Measurements from ENCODE around the gene ASL.
A peak's percentile ranks its signal among the peaks of the same experiment; 100 is the strongest.
"Not testable (repeated sequence)": the region's sequence is repeated elsewhere in the genome, so short reads cannot be mapped to it uniquely, and the experiment has no call there.

The ASL gene

DNA sequence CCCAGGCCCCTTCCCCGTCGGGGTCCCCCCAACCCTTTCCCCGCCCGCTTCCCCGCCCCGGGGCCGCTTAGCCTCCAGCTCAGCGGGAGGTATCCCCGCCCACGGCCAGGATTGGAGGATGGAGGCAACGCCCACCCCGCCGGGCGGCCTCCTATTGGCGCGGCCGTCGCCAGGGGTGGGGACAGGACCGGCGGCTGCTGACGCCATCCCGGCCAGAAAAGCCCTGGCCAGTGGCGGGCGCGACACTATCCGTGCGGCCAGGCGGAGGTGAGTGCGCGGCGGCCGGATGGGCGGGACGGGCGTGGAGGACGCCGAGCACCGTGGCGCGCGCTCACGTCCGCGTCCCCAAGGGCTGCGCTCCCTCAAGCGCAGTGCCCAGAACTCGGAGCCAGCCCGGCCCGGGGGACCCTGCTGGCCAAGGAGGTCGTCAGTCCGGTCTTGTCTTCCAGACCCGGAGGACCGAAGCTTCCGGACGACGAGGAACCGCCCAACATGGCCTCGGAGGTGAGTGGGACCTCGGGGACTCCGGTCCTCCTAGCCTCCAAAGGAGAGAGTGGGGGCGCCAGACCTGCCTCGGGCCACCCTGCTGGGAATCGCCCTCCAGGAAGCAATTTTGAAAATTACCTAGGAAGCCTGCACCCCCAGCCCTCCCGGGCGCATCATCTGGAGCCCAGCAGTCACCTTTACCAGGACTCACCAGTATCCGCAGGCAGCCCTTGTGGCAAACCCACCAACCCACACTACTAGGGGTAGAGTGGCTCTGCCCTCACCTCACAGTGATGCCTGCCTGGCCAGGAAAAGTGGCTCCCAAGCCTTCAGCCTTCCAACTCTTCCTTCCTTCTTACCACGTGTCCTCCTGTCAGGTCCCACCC is at the start of gene ASL:
Gene ASL (plus strand): TSS at position 230 of the 872 bp plus-strand sequence. CDS start 263 bp downstream, at position 493.
- DNase-seq (ENCODE audit: low spot score), result peak; percentile 94

DNA sequence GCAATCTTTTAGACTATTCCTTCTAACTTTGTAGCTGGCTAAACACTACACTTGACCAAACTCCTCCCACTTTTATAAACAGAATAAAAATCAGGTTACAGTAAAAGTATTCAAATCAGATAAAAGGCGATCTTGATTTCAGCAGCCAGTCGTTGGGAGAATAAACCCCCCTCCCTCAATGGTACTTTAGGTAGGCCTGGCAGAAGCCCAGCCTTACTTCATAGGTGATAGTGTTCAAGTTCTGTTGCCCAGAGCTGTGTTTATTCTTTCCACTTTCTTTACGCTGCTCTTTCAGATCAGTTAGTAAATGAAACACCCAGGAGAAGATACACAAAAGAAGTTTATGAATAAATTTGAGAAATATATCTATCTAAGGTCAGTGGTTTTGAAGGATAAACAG is 47.3 kb upstream of the ASL start:
- DNase-seq (ENCODE audit: low spot score), result not testable (repeated sequence)

DNA sequence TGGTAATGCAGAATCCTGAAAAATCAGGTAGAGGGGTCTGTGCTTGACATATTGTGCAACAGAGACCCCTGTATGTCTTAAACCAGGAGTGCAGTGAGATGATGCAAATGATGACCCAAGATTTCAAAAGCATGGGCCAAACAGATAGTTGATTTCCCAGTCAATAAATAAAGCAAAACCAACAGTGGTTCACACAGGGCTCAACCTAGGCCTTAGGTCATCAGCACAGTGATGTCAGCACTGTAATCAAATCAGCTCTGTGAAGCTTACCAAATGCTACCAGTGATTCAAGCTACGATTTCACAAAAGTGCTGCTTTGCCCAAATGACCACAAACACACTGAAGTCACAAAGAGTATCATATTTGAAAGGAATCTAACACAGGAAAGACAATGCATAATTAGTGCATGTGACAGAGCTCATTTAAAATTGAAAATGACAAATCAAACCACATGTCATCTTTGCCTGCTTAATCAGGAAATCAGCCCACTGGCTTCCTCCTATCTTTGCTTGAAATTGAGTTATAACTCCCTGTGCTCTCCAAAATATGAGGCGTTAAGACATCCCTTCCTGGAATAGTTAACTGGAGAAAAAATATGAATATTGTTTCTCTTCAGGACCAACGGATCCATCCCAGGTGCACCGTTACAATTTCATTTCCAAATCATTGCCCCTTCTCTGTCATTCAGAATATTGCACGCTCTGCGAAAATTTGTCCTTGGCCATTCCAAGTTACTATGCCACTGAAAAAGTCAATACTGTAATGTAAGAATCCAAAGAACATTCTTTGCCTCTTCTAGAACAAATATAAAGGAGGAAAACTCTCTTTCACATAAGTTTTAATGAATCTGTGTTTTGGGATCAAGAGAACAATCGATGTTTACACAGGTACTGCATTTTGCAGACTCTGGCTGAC is 41.9 kb upstream of the ASL start:
- DNase-seq (ENCODE audit: low spot score), result no peak

DNA sequence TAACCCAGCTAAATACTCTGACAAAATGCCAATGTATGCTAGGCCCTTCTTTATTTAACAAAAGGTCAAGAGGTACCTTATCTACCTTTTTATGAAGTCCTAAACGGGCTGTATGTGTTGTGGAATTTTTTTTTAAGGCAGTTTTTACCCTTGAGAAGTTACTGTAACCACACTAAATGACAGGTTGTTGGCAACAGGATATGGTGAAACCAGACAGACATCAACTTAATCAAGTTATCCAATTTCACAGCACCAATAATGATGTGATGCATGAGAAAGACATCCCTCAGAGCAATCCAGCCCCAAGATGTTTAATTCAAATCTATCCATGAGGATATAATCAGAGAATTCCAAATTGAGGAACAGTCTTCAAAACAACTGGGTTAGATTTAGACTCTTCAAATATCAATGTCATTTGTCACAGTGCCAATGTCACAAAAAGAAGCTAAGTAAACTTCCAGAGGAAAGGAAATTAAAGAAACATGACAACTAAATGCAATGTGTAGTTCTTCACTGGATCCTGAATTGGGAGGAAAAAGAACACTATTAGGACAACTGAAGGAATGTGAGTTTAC is 41.1 kb upstream of the ASL start:
- not testable (repeated sequence) for DNase-seq (ENCODE audit: low spot score)

DNA sequence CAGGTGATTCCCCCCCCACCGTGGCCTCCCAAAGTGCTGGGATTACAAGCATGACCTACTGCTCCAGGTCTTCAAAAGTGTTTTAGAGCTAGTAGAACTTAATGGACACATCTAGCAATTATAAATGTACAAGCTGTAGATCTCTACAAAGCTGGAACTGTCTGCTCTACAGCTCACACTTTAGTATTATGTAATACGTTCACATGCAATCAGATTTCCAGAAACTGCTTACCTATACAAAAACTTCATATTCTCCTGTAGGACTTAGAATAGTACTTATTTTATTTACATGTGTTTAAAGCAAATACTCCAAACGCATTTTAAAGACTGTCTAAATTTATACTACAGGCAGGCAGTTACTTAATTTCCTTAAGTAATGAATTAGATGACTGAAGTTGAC is 39.2 kb upstream of the ASL start:
- no peak for DNase-seq (ENCODE audit: low spot score)

DNA sequence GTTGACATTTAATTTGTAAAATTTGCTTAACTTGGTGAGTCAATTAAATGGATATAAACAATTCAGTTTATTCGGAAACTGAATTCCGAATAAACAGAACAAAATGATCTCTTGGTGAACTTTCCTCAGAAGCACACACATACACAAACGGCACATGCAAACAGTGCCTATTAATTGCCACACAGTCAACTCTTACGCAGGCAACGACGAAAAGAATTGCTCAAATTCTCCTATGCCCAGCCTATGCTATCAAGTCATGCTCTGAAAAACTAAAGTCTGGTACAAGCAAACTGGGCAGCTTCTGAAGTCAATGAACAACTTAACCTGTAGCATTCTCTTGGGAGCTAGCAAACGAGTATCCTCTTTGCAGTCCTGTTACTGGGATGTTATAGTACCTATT is 38.8 kb upstream of the ASL start:
- no peak for DNase-seq (ENCODE audit: low spot score)

DNA sequence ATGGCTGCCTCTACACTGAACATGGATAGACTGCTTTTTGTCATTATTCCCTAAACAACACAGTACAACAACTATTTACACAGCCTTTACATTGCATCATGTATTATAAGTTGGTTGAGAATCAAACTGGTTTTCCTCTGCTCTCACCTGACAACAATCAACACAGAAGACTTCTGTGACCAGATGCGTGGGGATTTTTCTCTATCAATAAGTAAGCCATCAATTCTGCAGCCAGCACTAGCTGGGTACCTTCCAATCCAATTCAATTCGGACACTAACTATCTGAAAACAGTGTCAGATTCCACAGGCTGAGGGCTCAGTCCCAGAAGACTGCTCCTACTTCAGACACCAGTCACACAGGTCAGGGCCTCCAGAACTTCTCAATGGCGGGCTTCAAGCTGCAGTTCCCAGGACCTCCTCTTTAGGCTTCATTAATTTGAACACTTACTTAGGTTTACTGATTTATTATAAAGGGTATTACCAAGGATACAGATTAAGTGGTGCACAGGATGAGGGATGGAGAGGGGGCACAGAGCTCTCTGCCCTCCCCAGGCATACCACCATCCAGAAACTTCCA is 36.4 kb upstream of the ASL start:
- DNase-seq (ENCODE audit: low spot score), result no peak

DNA sequence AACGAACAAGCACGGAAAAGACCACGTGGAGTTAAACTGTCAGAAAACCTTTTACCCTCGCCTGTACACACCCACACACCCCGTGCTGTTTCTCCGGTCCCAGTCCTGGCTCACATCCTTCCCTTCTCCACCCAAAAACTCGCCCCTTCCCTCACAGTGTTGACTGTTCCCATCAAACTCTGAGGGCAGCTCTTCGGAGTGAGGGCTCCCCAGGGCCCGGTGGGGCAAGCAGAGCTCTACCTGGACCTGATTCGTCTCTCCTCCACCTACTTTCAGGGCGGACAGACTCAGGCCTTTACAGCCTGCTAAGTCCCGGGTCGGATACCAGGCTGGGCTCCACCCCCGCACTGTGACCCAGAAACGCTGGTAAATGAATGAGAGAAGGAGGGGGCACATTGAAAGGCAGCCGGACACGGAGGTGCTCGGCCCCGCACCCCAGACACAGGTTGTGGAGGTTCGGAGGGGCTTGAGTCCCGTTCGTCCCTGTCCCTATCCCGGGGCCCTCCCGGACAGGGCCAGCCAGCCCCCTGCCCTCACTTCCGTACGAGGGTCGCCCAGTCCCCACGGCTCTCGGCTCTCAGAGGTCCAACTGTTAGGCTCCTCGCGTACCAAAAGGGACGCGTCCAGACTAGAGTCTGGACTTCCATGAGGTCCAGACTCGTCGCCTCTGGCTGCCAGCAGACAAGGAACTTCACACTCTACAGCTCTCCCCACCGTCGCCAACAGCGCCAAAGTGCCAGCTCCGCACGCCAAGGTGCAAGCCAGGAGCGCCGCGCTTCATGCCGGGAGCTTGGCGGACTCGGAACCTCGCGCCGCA is 31.7 kb upstream of the ASL start:
- DNase-seq (ENCODE audit: low spot score), result peak; percentile 11

DNA sequence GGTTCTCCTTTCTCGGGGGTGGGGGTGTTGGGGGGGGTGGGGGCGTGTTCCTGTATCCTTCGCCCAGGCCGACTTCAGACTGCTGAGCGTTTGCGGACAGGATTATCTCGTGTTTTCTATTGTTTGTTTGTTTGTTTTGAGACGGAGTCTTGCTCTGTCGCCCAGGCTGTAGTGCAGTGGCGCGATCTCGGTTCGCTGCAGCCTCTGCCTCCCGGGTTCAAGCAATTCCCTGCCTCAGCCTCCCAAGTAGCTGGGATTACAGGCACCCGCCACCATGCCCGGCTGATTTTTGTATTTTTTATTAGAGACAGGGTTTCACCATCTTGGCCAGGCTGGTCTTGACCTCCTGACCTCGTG is 31.1 kb upstream of the ASL start:
- not testable (repeated sequence) for DNase-seq (ENCODE audit: low spot score)

DNA sequence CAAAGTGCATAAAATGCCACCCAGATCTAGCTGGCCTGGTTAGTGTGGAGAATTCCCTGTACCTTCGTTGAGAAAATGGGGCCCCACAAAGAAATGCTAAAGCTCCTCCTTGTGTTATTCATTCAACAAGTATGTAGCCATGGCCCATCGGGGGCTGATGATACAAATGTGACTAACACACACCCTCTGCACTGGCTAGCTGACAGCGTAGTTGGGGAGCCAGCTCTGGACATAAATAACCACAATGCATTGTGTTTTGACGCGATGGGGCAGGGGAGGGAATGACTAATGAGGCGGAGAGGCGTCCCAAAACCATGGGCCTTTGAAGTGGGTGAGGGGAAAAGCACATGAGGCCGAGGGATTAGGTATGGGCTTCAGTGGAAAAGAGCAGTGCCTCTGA is 28.2 kb upstream of the ASL start:
- no peak for DNase-seq (ENCODE audit: low spot score)

DNA sequence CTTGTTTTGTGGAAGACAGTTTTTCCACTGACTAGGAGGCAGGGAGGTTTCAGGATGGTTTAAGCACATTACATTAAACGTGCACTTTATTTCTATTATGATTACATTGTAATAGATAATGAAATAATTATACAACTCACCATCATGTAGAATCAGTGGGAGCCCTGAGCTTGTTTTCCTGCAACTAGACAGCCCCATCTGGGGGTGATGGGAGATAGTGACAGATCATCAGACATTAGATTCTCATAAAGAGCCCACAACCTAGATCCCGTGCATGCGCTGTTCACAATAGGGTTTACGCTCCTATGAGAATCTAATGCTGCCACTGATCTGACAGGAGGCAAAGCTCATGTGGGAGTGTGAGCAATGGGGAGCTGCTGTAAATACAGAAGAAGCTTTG is 25.7 kb upstream of the ASL start:
- not testable (repeated sequence) for DNase-seq (ENCODE audit: low spot score)

DNA sequence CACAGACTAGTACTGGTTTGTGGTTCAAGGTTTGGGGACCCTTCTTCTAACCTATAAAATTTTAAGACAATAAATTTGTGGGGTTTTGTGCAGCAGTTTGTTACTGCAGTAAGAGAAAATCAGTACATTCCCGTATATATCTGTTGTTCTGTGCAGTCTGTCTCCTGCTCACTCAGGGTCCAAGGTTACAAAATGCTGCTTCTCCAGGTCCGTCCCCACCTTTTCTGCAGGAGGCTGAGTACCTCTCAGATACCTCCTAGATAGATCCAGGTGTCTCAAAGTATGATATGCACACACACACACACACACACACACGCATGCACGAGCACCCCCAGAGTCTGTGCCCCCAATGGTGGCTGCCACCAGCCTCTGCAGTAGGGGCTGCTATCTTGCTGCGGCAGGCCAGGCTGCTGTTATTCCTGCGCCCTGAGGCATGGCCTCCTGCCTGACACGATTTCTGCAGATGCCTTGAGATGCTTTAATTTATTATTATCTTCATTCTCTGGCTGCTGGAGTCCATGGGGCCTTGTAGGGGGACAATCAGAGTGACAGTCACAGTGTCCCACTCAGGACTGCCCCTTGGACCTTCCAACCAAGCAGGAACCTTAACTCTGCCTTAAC is 25.2 kb upstream of the ASL start:
- DNase-seq (ENCODE audit: low spot score), result no peak

DNA sequence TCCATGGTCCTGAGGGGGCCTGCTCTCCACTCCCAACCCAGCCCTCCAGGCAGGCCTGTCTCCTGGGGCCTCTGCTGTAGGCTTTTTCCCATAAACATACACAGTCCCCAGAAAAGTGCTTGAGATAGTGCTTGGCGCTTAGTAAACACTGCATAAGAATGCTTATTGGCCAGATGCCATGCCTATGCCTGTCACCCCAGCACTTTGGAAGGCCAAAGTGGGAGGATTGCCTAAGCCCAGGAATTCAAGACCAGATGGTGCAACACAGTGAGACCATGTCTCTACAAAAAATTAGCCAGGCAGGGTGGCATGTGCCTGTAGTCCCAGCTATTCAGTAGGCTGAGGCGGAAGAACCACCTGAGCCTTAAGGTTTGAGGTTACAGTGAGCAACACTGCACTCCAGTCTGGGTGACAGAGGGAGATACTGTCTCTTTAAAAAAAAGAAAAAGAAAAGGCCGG is 24.6 kb upstream of the ASL start:
- DNase-seq (ENCODE audit: low spot score), result no peak

DNA sequence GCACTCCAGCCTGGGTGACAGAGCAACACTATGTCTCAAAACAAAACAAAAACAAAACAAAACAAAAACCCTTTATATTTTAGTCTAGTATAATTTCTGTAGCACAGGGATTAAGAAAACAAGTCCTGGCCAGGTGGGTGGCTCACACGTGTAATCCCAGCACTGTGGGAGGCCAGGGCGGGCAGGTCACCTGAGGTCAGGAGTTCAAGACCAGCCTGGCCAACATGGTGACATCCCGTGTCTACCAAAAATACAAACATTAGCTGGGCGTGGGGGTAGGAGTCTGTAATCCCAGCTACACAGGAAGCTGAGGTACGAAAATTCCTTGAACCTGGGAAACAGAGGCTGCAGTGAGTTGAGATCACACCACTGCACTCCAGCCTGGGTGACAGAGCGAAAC is 23.2 kb upstream of the ASL start:
- DNase-seq (ENCODE audit: low spot score), result no peak

DNA sequence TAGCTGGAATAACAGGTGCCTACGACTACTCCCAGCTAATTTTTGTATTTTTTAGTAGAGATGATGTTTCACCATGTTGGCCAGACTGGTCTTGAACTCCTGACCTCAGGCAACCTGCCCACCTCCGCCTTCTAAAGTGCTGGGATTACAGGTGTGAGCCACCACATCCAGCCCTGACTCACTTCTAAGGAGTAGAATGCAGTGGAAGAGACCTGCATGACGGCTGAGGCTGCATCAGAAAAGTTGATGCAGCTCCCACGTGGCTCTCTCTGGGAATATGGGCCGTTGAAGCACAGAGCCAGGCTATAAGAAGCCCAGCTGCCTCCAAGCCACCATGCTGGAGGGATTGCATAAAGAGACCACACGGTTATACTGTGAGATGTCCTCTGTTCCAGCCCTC is 21.6 kb upstream of the ASL start:
- no peak for DNase-seq (ENCODE audit: low spot score)

DNA sequence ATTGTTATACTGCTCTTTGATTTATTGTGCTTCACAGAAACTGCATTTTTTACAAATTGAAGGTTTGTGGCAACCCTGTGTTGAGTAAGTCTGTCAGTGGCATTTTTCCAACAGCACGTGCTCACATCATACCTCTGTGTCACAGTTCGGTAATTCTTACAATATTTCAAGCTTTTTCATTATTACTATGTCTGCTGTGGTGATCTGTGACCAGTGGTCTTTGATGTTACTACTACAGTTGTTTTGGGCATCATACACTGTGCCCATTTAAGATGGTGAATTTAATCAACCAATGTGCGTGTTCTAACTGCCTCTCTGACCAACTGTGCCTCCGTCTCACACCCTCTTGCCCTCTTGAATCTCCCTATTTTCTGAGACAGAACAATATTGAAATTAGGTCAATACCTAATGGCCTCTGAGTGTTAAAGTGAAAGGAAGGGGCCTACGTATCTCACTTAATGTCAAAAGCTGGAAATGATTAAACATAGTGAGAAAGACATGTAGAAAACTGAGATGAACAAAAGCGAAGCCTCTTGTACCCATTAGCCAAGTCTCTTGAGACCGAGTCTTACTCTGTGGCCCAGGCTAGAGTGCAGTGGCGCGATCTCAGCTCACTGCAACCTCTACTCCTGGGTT is 20.2 kb upstream of the ASL start:
- DNase-seq (ENCODE audit: low spot score), result no peak

DNA sequence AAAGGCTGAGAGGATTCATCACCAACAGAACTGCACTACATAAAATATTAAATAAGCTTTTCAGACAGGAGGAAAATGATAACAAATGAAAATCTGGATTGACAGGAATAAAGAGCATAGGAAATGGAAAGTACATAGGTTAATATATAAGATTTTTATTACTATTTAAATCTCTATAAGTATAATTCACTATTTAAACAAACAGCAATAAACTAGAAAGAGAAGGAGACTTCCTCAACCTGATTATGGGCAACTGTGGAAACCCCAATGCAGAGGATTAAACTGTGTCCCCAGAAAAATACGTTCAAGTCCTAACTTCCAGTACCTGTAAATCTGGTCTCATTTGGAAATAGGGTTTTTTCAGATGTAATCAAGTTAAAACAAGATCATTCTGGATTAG is 14.8 kb upstream of the ASL start:
- no peak for DNase-seq (ENCODE audit: low spot score)

DNA sequence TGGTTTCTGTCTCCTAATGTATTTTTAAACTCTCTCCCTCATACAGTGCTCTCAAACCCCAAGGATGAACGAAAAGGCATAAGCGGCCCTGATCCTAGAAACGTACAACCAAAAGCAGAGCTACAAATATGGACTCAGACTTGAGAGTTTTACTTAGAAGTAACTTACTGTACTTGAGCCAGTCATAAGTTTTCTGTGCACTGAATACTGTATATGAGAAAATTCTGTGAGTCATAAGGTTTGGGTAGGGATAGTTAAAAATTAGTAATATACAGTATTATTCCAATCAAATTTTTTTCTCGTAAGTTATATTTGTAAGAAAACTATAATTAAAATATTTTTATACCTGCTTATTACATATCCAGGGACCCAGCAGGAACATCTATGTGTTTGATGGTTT is 5.9 kb upstream of the ASL start:
- no peak for DNase-seq (ENCODE audit: low spot score)

DNA sequence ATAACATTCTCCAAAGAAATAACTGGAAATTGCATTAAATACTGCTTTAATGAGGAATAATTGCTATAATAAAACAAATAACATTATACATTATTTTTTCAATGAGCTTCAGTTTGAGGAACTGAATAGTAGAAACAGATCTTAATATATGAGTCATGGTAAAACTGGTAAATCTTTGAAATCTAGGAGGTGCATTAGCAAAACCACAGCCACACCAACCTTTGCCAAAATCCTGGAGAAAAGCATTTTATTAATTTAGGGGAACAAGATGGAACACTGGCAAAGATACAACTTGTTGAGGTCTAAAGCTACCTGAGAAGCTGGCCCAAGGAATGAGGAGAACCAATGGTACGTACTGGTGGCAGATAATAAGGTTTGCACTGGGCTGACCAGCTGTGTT is 5.4 kb upstream of the ASL start:
- DNase-seq (ENCODE audit: low spot score), result no peak

DNA sequence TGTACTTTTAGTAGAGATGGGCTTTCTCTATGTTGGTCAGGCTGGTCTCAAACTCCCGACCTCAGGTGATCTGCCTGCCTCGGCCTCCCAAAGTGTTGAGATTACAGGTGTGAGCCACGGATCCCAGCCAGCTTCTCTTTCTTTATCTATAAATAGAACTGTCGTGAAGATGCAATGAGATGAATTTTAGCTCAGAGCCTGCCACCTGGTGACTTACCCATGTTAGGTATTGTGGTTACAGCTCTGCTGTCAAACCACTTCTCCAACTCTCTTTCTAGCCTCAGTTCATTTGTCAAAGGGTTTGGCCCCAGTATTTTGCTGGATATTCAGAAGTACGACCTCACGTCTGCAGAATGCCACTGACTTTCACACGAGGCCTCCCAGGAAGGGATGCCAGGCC is 3.4 kb upstream of the ASL start:
- DNase-seq (ENCODE audit: low spot score), result peak; percentile 29

All from putamen (tissue), 1 donor.